ENCODE measurements around the gene GALR1.

Gene GALR1

GRCh38 chr18:77321823-77322805, 72.5 kb downstream of the GALR1 start:
- DNase-seq = no peak

GRCh38 chr18:77323640-77324299, 74.1 kb downstream of the GALR1 start:
- no peak for DNase-seq

Data from cerebellar nuclear complex (tissue), 1 donor.